Skeletal muscle satellite cell (primary cell): ENCODE data around the gene PTHLH.
A peak's percentile ranks its signal among the peaks of the same experiment; 100 is the strongest.

Experiments used
- H3K27me3 ChIP-seq: 2 replicates; pipeline ENCODE4 v1.7.0; 2013; ENCODE audit warnings: low read length; ENCODE audit not compliant: control insufficient read depth, insufficient read depth
- H3K36me3 ChIP-seq: 2 replicates; pipeline ENCODE4 v1.7.0; 2013; ENCODE audit warnings: mild to moderate bottlenecking, control low read depth, low read length; ENCODE audit not compliant: insufficient read depth
- H3K4me1 ChIP-seq: 2 replicates; pipeline ENCODE4 v1.7.0; 2013; ENCODE audit warnings: low read length; ENCODE audit not compliant: control insufficient read depth, insufficient read depth
- H3K4me2 ChIP-seq: 2 replicates; pipeline ENCODE4 v1.7.0; 2013; ENCODE audit warnings: mild to moderate bottlenecking, low read length
- H3K4me3 ChIP-seq: 2 replicates; pipeline ENCODE4 v1.7.0; 2013; ENCODE audit warnings: low read length
- H3K9ac ChIP-seq: 2 replicates; pipeline ENCODE4 v1.7.0; 2013; ENCODE audit warnings: mild to moderate bottlenecking, low read depth, low read length, moderate library complexity
- H3K9me3 ChIP-seq: replicated peaks from 2 replicates; pipeline ENCODE4 v1.7.0; 2013; ENCODE audit warnings: mild to moderate bottlenecking, control low read depth, low read length

PTHLH gene

GRCh38 chr12:27996761-27997160 is 24.2 kb upstream of the PTHLH start:
- Histone ChIP-seq H3K27me3 (no peaks in the 10 kb centered on the region), H3K4me2 (no peak overlapping the region), H3K4me1 (no peaks in the 10 kb centered on the region), H3K36me3 (no peaks in the 10 kb centered on the region), H3K4me3 (no peak overlapping the region), H3K9ac (no peak overlapping the region), H3K9me3 (no peaks in the 10 kb centered on the region)

- no peak overlapping the region for H3K9ac ChIP-seq
- no peak overlapping the region for H3K4me3 ChIP-seq
- H3K36me3 ChIP-seq: no peaks in the 10 kb centered on the region
- H3K9me3 ChIP-seq: no peaks in the 10 kb centered on the region
- no peaks in the 10 kb centered on the region for H3K4me1 ChIP-seq
- no peaks in the 10 kb centered on the region for H3K27me3 ChIP-seq
- no peak overlapping the region for H3K4me2 ChIP-seq
Measured at GRCh38 chr12:27995406-27995805, 22.9 kb upstream of the PTHLH start.

- Histone ChIP-seq H3K9me3 (no peaks in the 10 kb centered on the region), H3K4me3 (no peak overlapping the region), H3K36me3 (no peaks in the 10 kb centered on the region), H3K4me2 (no peak overlapping the region), H3K9ac (no peak overlapping the region), H3K4me1 (peaks cover 10% of the 10 kb centered on the region), H3K27me3 (no peaks in the 10 kb centered on the region)
Measured at GRCh38 chr12:27988594-27989233, 16.2 kb upstream of the PTHLH start.

- no peak overlapping the region for H3K9ac ChIP-seq
Measured at GRCh38 chr12:27987331-27987730, 14.8 kb upstream of the PTHLH start.

GRCh38 chr12:27984275-27984674 is 11.7 kb upstream of the PTHLH start:
- H3K4me3 ChIP-seq: no peak overlapping the region
- peaks cover 24% of the 10 kb centered on the region for H3K4me1 ChIP-seq
- no peaks in the 10 kb centered on the region for H3K9me3 ChIP-seq
- H3K4me2 ChIP-seq: no peak overlapping the region
- H3K27me3 ChIP-seq: no peaks in the 10 kb centered on the region
- H3K9ac ChIP-seq: peak overlapping the region; percentile 27
- H3K36me3 ChIP-seq: no peaks in the 10 kb centered on the region

More at GRCh38 chr12:27987331-27987730, 14.8 kb upstream of the PTHLH start:
- no peak overlapping the region for H3K4me2 ChIP-seq
- H3K4me3 ChIP-seq: no peak overlapping the region
- peaks cover 15% of the 10 kb centered on the region for H3K4me1 ChIP-seq
- H3K36me3 ChIP-seq: no peaks in the 10 kb centered on the region
- H3K27me3 ChIP-seq: no peaks in the 10 kb centered on the region
- no peaks in the 10 kb centered on the region for H3K9me3 ChIP-seq

GRCh38 chr12:27982951-27983350 is 10.4 kb upstream of the PTHLH start:
- H3K9me3 ChIP-seq: no peaks in the 10 kb centered on the region
- peaks cover 24% of the 10 kb centered on the region for H3K4me1 ChIP-seq
- no peak overlapping the region for H3K4me3 ChIP-seq
- no peaks in the 10 kb centered on the region for H3K36me3 ChIP-seq
- no peak overlapping the region for H3K9ac ChIP-seq
- H3K27me3 ChIP-seq: no peaks in the 10 kb centered on the region
- H3K4me2 ChIP-seq: no peak overlapping the region

GRCh38 chr12:27982385-27982784 is 9.9 kb upstream of the PTHLH start:
- Histone ChIP-seq H3K9ac (no peak overlapping the region), H3K4me3 (no peak overlapping the region), H3K4me1 (peaks cover 24% of the 10 kb centered on the region), H3K27me3 (no peaks in the 10 kb centered on the region), H3K9me3 (no peaks in the 10 kb centered on the region), H3K4me2 (peak overlapping the region; percentile 36), H3K36me3 (no peaks in the 10 kb centered on the region)

GRCh38 chr12:27981874-27982273 is 9.3 kb upstream of the PTHLH start:
- peak overlapping the region; percentile 36 for H3K4me2 ChIP-seq
- no peaks in the 10 kb centered on the region for H3K36me3 ChIP-seq
- H3K9me3 ChIP-seq: no peaks in the 10 kb centered on the region
- no peak overlapping the region for H3K9ac ChIP-seq
- peaks cover 24% of the 10 kb centered on the region for H3K4me1 ChIP-seq
- no peak overlapping the region for H3K4me3 ChIP-seq
- no peaks in the 10 kb centered on the region for H3K27me3 ChIP-seq

- H3K36me3 ChIP-seq: no peaks in the 10 kb centered on the region
- H3K4me3 ChIP-seq: no peak overlapping the region
- H3K9me3 ChIP-seq: no peaks in the 10 kb centered on the region
- H3K4me2 ChIP-seq: no peak overlapping the region
- H3K9ac ChIP-seq: no peak overlapping the region
- peaks cover 27% of the 10 kb centered on the region for H3K27me3 ChIP-seq
- peaks cover 31% of the 10 kb centered on the region for H3K4me1 ChIP-seq
Measured at GRCh38 chr12:27979145-27979544, 6.6 kb upstream of the PTHLH start.

- no peaks in the 10 kb centered on the region for H3K36me3 ChIP-seq
- no peaks in the 10 kb centered on the region for H3K9me3 ChIP-seq
- H3K4me1 ChIP-seq: peaks cover 14% of the 10 kb centered on the region
- H3K27me3 ChIP-seq: peaks cover 39% of the 10 kb centered on the region
- peak overlapping the region; percentile 24 for H3K9ac ChIP-seq
- H3K4me3 ChIP-seq: peak overlapping the region; percentile 65
- H3K4me2 ChIP-seq: peak overlapping the region; percentile 82
Measured at GRCh38 chr12:27975222-27976136, 2.9 kb upstream of the PTHLH start.

GRCh38 chr12:27974735-27975221 is 2.2 kb upstream of the PTHLH start:
- peak overlapping the region; percentile 82 for H3K4me2 ChIP-seq
- H3K36me3 ChIP-seq: no peaks in the 10 kb centered on the region
- H3K9ac ChIP-seq: peak overlapping the region; percentile 24
- no peaks in the 10 kb centered on the region for H3K9me3 ChIP-seq
- H3K4me3 ChIP-seq: peak overlapping the region; percentile 65
- peaks cover 39% of the 10 kb centered on the region for H3K27me3 ChIP-seq
- H3K4me1 ChIP-seq: peaks cover 15% of the 10 kb centered on the region
